Gastroesophageal sphincter (tissue), 3 donors: ENCODE results near the gene UAP1L1.

Experiments used
- CTCF ChIP-seq, 4 experiments: fragments of 200-600 bp in 2 of 4; fragments of 450-650 bp in 2 of 4; sonication (generic) in 1 of 4; IDR thresholded peaks; one replicate each; pipeline ENCODE4 v1.5.1; 2017 to 2019; ENCODE audit warnings: antibody characterized with exemption in 4 of 4, mild to moderate bottlenecking in 2 of 4, moderate library complexity in 2 of 4
- EP300 ChIP-seq: sonication (generic); formaldehyde crosslinking; IDR thresholded peaks from one replicate; pipeline ENCODE4 v1.6.1; 2017; ENCODE audit warnings: antibody characterized with exemption, mild to moderate bottlenecking
- POLR2A ChIP-seq, 2 donors: fragments of 450-650 bp; IDR thresholded peaks; one replicate each; pipeline ENCODE4 v1.6.1; 2017; ENCODE audit warnings: antibody characterized with exemption in 2 of 2, mild to moderate bottlenecking in 2 of 2, moderate library complexity in 1 of 2
- POLR2AphosphoS5 ChIP-seq: sonication (generic); formaldehyde crosslinking; IDR thresholded peaks from one replicate; pipeline ENCODE4 v1.6.1; 2017; ENCODE audit warnings: antibody characterized with exemption

- TF ChIP-seq CTCF (IDR thresholded peaks at IDR 0.05) (no peak), POLR2AphosphoS5 (no peak), POLR2A (IDR thresholded peaks at IDR 0.05) (no peak), EP300 (no peak)
Measured at GRCh38 chr9:137082222-137082924, 5.1 kb downstream of the UAP1L1 start.
